KMS-11 (cell line): ENCODE measurements around the gene SCML1.

ENCODE experiments used
- H2AFZ ChIP-seq: fragments of 200-600 bp; sonication (generic); 2 replicates; pipeline ENCODE4 v1.6.1; 2016; ENCODE audit warnings: antibody characterized with exemption, mixed run types, low read depth
- H3K27ac ChIP-seq: fragments of 200-600 bp; sonication (generic); 2 replicates; pipeline ENCODE4 v1.6.1; 2016; ENCODE audit warnings: mild to moderate bottlenecking, mixed run types
- H3K27me3 ChIP-seq: fragments of 200-600 bp; sonication (generic); 2 replicates; pipeline ENCODE4 v1.6.1; 2017; ENCODE audit warnings: mild to moderate bottlenecking, low read depth, mixed run types, moderate library complexity; ENCODE audit not compliant: insufficient read depth
- H3K36me3 ChIP-seq: fragments of 200-600 bp; sonication (generic); 2 replicates; pipeline ENCODE4 v1.6.1; 2017; ENCODE audit warnings: mild to moderate bottlenecking, mixed run types; ENCODE audit not compliant: insufficient read depth
- H3K4me1 ChIP-seq: fragments of 200-600 bp; sonication (generic); 2 replicates; pipeline ENCODE4 v1.6.1; 2016; ENCODE audit warnings: mild to moderate bottlenecking, low read depth, mixed run types; ENCODE audit not compliant: poor library complexity, severe bottlenecking
- H3K4me2 ChIP-seq: fragments of 200-600 bp; sonication (generic); 2 replicates; pipeline ENCODE4 v1.7.0; 2016; ENCODE audit warnings: mild to moderate bottlenecking, mixed run types
- H3K4me3 ChIP-seq: fragments of 200-600 bp; sonication (generic); IDR thresholded peaks from 2 replicates; pipeline ENCODE4 v1.6.1; 2017; ENCODE audit warnings: low read depth, low read length, mixed read lengths; ENCODE audit not compliant: insufficient read depth
- H3K79me2 ChIP-seq: fragments of 200-600 bp; sonication (generic); 2 replicates; pipeline ENCODE4 v1.6.1; 2016; ENCODE audit warnings: low read depth, mixed run types; ENCODE audit not compliant: insufficient read depth
- H3K9ac ChIP-seq: fragments of 200-600 bp; sonication (generic); 2 replicates; pipeline ENCODE4 v1.6.1; 2016; ENCODE audit warnings: mild to moderate bottlenecking, mixed run types
- H4K20me1 ChIP-seq: fragments of 200-600 bp; sonication (generic); 2 replicates; pipeline ENCODE4 v1.6.1; 2016; ENCODE audit warnings: mild to moderate bottlenecking, mixed run types; ENCODE audit not compliant: insufficient read depth
- TF ChIP-seq, protein P1 (sequence below): fragments of 200-600 bp; sonication (generic); conservative IDR thresholded peaks from 2 replicates; pipeline ENCODE4 v1.6.1; 2017; ENCODE audit warnings: low read depth, mild to moderate bottlenecking, antibody characterized with exemption, low read length, moderate library complexity, mixed read lengths

The SCML1 gene

DNA sequence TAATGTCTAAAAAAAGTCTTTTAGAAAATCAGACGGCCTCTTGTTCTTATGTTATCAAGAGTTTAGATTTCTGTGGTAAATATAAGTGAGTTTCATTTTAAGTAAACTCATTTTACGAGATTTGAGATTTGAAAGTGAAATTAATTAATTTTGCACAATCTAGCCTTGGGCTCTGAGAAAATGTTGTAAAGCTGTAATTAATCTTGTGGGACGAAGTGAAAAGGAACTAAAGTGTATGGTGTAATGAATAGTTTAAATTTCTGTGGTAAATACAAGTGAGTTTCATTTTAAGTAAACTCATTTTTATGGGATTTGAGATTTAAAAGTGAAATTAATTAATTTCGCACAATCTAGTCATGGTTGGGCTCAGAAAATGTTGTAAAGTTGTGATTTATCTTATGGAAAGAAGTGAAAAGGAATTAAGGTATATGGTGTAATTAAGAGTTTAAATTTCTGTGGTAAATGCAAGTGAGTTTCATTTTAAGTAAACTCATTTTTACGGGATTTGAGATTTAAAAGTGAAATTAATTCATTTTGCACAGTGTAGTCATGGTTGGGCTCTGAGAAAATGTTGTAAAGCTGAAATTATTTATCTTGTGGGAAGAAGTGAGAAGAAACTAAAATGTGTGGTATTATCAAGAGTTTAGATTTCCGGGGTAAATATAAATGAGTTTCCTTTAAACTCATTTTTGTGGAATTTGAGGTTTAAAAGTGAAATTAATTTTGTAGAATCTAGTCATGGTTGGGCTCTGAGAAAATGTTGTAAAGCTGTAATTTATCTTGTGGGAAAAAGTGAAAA, 1.6 kb downstream of the SCML1 start:
- Histone ChIP-seq H2AFZ (peak overlapping the region; percentile 60; the same call in 1 of the 2 replicates), H3K36me3 (no peaks in the 10 kb centered on the region), H3K27me3 (no peaks in the 10 kb centered on the region), H3K4me2 (peak overlapping the region; percentile 96), H3K27ac (peak overlapping the region; percentile 62), H3K79me2 (peaks cover 19% of the 10 kb centered on the region), H3K4me1 (peaks cover 7% of the 10 kb centered on the region), H3K4me3 (no peak overlapping the region), H3K9ac (peak overlapping the region; percentile 74; the same call in 1 of the 2 replicates), H4K20me1 (no peaks in the 10 kb centered on the region; the same call in 1 of the 2 replicates)
- TF ChIP-seq, protein P1, sequence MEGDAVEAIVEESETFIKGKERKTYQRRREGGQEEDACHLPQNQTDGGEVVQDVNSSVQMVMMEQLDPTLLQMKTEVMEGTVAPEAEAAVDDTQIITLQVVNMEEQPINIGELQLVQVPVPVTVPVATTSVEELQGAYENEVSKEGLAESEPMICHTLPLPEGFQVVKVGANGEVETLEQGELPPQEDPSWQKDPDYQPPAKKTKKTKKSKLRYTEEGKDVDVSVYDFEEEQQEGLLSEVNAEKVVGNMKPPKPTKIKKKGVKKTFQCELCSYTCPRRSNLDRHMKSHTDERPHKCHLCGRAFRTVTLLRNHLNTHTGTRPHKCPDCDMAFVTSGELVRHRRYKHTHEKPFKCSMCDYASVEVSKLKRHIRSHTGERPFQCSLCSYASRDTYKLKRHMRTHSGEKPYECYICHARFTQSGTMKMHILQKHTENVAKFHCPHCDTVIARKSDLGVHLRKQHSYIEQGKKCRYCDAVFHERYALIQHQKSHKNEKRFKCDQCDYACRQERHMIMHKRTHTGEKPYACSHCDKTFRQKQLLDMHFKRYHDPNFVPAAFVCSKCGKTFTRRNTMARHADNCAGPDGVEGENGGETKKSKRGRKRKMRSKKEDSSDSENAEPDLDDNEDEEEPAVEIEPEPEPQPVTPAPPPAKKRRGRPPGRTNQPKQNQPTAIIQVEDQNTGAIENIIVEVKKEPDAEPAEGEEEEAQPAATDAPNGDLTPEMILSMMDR, result no peak

DNA sequence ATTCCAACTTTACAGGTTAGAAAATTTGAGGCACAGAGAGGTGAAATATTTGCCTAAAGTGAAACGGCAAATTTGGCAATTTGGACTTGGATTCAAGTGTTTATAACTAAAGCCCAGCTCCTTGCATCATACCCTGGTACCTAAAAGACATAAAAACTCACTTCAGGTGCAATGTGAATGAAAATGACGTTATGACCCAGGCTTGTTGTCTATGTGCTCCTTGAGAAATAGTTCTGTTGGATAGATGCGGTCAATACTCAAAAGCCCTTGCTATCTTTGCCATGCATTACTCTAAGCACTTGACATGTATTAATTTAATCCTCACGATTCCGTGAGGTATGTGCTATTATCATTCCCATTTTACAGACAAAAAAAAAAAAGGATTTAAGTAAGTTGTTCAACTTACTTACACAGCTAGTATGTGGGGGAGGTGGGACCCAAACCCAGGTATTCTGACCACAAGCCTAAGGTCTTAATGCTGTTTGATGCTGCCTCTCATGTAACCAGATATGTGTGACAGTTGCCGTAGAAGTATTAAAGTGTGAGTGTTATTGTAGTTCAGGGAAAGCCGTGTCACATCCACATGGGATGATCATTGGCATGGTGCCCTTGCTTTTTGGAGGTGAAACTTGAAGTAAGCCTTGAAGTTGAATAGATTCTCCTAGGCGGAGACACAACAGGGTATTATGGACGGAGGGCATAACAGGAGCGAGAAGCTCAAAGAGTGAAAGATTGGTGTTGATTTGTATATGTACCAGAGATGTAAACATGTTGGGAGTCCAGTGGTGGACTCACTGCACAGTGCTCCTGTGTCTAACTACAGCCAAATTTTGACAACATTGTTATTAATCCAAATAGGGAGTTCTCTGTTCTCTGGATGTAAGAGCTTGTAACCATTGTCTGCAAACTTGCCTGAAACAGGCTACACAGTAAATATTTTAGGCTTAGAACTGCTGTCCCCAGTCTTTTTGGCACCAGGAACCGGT, 3.1 kb downstream of the SCML1 start:
- Histone ChIP-seq H3K4me3 (no peak overlapping the region), H2AFZ (no peak overlapping the region), H3K27ac (no peak overlapping the region), H3K4me2 (no peak overlapping the region; the same call in 1 of the 2 replicates), H3K36me3 (no peaks in the 10 kb centered on the region), H3K9ac (no peak overlapping the region), H3K79me2 (peaks cover 19% of the 10 kb centered on the region), H3K27me3 (no peaks in the 10 kb centered on the region), H4K20me1 (no peaks in the 10 kb centered on the region; the same call in 1 of the 2 replicates), H3K4me1 (peaks cover 12% of the 10 kb centered on the region)
- TF ChIP-seq, protein P1, result no peak

DNA sequence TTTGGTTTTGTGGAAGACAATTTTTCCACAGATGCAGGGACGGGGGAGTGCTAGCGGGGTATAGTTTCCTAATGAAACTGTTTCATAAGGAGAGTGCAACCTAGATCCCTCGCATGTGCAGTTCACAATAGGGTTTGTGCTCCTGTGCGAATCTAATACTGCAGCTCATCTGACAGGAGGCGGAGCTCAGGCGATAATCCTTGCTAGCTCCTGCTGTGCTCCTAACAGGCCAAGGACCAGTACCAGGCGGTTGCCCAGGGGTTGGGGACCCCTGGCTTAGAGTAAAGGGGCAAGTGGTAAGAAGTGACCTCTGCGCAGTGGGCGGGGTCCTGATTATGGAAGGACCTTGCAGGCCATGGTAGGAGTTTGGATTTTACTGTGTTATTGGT, 3.8 kb downstream of the SCML1 start:
- H3K4me3 ChIP-seq, result no peak overlapping the region
- H3K27ac ChIP-seq, result no peak overlapping the region
- no peak overlapping the region for H3K4me2 ChIP-seq
- H3K4me1 ChIP-seq, result peaks cover 12% of the 10 kb centered on the region
- H3K79me2 ChIP-seq, result peaks cover 19% of the 10 kb centered on the region
- H3K36me3 ChIP-seq, result no peaks in the 10 kb centered on the region
- no peak overlapping the region for H2AFZ ChIP-seq
- H4K20me1 ChIP-seq, result no peaks in the 10 kb centered on the region; the same call in 1 of the 2 replicates
- TF ChIP-seq, protein P1, result no peak
- no peaks in the 10 kb centered on the region for H3K27me3 ChIP-seq
- H3K9ac ChIP-seq, result no peak overlapping the region

DNA sequence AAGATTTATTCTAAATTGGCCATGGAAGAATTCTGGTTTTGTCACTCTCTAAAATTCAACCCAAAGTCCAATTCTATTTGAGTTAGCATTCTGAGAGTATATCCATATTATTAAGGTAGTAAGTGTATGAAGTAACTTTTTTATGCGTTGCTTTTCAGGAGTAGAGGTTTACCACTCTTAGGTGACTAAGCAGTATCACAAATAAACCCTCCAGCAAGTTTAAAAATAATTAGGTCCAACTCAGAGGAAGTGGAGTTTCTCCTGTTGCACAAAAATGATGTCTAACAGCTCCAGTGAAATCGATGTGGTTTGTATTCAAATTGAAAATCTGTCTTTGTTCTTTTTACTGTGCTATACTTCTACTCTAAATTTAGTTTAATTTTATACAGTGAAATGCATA, 6.6 kb downstream of the SCML1 start:
- H3K4me1 ChIP-seq, result peaks cover 12% of the 10 kb centered on the region
- no peak overlapping the region for H3K4me3 ChIP-seq
- H3K79me2 ChIP-seq, result peaks cover 17% of the 10 kb centered on the region
- no peak overlapping the region for H3K27ac ChIP-seq
- no peaks in the 10 kb centered on the region for H3K36me3 ChIP-seq
- H3K4me2 ChIP-seq, result no peak overlapping the region
- H2AFZ ChIP-seq, result no peak overlapping the region
- no peaks in the 10 kb centered on the region; the same call in 1 of the 2 replicates for H4K20me1 ChIP-seq
- no peak overlapping the region for H3K9ac ChIP-seq
- no peaks in the 10 kb centered on the region for H3K27me3 ChIP-seq
- TF ChIP-seq, protein P1, result no peak
